Measurements from ENCODE around the gene ADGRA3. TPM values are rescaled to one million over a fixed set of nuclear protein-coding genes. Genes with fewer than 3 reads are reported as not detected.

The ADGRA3 gene
- polyA plus RNA-seq, 1 of the 3 experiments (the other 2 are of a cell fraction) = 11.8 TPM

GRCh38 chr4:22427675-22428074 lies 88.2 kb downstream of the ADGRA3 start (continued):
- TF ChIP-seq, protein P1, sequence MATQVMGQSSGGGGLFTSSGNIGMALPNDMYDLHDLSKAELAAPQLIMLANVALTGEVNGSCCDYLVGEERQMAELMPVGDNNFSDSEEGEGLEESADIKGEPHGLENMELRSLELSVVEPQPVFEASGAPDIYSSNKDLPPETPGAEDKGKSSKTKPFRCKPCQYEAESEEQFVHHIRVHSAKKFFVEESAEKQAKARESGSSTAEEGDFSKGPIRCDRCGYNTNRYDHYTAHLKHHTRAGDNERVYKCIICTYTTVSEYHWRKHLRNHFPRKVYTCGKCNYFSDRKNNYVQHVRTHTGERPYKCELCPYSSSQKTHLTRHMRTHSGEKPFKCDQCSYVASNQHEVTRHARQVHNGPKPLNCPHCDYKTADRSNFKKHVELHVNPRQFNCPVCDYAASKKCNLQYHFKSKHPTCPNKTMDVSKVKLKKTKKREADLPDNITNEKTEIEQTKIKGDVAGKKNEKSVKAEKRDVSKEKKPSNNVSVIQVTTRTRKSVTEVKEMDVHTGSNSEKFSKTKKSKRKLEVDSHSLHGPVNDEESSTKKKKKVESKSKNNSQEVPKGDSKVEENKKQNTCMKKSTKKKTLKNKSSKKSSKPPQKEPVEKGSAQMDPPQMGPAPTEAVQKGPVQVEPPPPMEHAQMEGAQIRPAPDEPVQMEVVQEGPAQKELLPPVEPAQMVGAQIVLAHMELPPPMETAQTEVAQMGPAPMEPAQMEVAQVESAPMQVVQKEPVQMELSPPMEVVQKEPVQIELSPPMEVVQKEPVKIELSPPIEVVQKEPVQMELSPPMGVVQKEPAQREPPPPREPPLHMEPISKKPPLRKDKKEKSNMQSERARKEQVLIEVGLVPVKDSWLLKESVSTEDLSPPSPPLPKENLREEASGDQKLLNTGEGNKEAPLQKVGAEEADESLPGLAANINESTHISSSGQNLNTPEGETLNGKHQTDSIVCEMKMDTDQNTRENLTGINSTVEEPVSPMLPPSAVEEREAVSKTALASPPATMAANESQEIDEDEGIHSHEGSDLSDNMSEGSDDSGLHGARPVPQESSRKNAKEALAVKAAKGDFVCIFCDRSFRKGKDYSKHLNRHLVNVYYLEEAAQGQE (IDR thresholded peaks at IDR 0.05; ENCODE audit: low read depth, low read length) = no peak
- TF ChIP-seq, protein P2, sequence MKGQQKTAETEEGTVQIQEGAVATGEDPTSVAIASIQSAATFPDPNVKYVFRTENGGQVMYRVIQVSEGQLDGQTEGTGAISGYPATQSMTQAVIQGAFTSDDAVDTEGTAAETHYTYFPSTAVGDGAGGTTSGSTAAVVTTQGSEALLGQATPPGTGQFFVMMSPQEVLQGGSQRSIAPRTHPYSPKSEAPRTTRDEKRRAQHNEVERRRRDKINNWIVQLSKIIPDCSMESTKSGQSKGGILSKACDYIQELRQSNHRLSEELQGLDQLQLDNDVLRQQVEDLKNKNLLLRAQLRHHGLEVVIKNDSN (IDR thresholded peaks at IDR 0.05; ENCODE audit: borderline replicate concordance, low read depth) = no peak
- TF ChIP-seq IRF3 (IDR thresholded peaks at IDR 0.05; ENCODE audit: low read depth, low read length) (no peak), MEF2A (IDR thresholded peaks at IDR 0.05; ENCODE audit: borderline replicate concordance, low read depth) (no peak), MXI1 (IDR thresholded peaks at IDR 0.05; ENCODE audit: low read depth, low read length) (no peak)

GRCh38 chr4:22420291-22420690 lies 95.6 kb downstream of the ADGRA3 start:
- H3K27ac ChIP-seq (ENCODE audit: low read depth in 2 of 2, low read length in 1 of 2) = no peak overlapping the region
- no peaks in the 10 kb centered on the region; a peak in 2 of 4 replicates for H3K4me1 ChIP-seq (ENCODE audit: control insufficient read depth in 1 of 2, insufficient read depth in 2 of 2, low read depth in 1 of 2, low read length in 1 of 2)
- H3K9me3 ChIP-seq = no peaks in the 10 kb centered on the region
- WGBS (ENCODE audit: low lambda C conversion rate) = 100% methylated on average over 1 of the region's 1 CpG
- no peaks in the 10 kb centered on the region for H3K9me2 ChIP-seq
- ChIA-PET POLR2A (no interaction called here), CTCF (interaction anchor here (1.4 to 1.9 kb wide), 2 partner anchors 10 to 14 kb away, joined by 3 to 12 read pairs; no protein-coding TSS in a partner anchor)
- no peak overlapping the region for H3K4me3 ChIP-seq (ENCODE audit: low read depth in 2 of 2, low read length in 1 of 2)
- H3K9ac ChIP-seq = no peak overlapping the region
- no peaks in the 10 kb centered on the region for H3K27me3 ChIP-seq (ENCODE audit: insufficient read depth)
- peaks cover 16 to 31% of the 10 kb centered on the region in 2 experiments for H3K36me3 ChIP-seq (replicated peaks in 1 of 2; ENCODE audit: control insufficient read depth in 1 of 2, insufficient read depth in 2 of 2, low read length in 1 of 2)
- TF ChIP-seq FOXJ3 (CRISPR knock-in tag; IDR thresholded peaks at IDR 0.05) (no peak), RAD21 (IDR thresholded peaks at IDR 0.05; ENCODE audit: low read length) (no peak), NRF1 (IDR thresholded peaks at IDR 0.05; ENCODE audit: low read depth, low read length) (no peak), RXRA (IDR thresholded peaks at IDR 0.05; ENCODE audit: borderline replicate concordance, low read depth) (no peak), TCF12 (IDR thresholded peaks at IDR 0.05) (no peak), USF2 (IDR thresholded peaks at IDR 0.05; ENCODE audit: borderline replicate concordance, low read depth, low read length) (no peak)
- TF ChIP-seq, protein P1 (IDR thresholded peaks at IDR 0.05; ENCODE audit: low read depth, low read length) = no peak
- no peak overlapping the region for H2AFZ ChIP-seq (ENCODE audit: low read depth)
- H4K20me1 ChIP-seq (ENCODE audit: insufficient read depth) = no peaks in the 10 kb centered on the region
- no peak overlapping the region for H3K4me2 ChIP-seq
- peaks cover 4% of the 10 kb centered on the region for H3F3A ChIP-seq (replicated peaks; ENCODE audit: insufficient read depth)
- H3K79me2 ChIP-seq (ENCODE audit: insufficient read depth) = no peaks in the 10 kb centered on the region
- DNase-seq = no peak
